H9 (cell line): ENCODE results near the gene ZNF644. TPM values are rescaled to one million over a fixed set of nuclear protein-coding genes. Genes with fewer than 3 reads are reported as not detected.

ENCODE experiments used
- DNase-seq: peaks from one replicate; pipeline ENCODE4 v3.0.0-alpha.2; 2017
- H2AFZ ChIP-seq: one replicate; pipeline ENCODE4 v1.6.1; 2013; ENCODE audit warnings: mild to moderate bottlenecking, low read length, control low read depth, moderate library complexity
- H2AK5ac ChIP-seq: 2 replicates; pipeline ENCODE4 v1.6.1; 2013; ENCODE audit warnings: low read length, control low read depth, mixed read lengths; ENCODE audit not compliant: insufficient read length
- H2BK120ac ChIP-seq: one replicate; pipeline ENCODE4 v1.6.1; 2013; ENCODE audit warnings: low read depth, mild to moderate bottlenecking, low read length, control low read depth, inconsistent platforms; ENCODE audit not compliant: poor library complexity, severe bottlenecking
- H2BK12ac ChIP-seq: 2 replicates; pipeline ENCODE4 v1.6.1; 2013; ENCODE audit warnings: low read length, control low read depth, mixed read lengths, low read depth; ENCODE audit not compliant: insufficient read length
- H2BK15ac ChIP-seq: 2 replicates; pipeline ENCODE4 v1.6.1; 2013; ENCODE audit warnings: low read depth, low read length, control low read depth
- H2BK20ac ChIP-seq: one replicate; pipeline ENCODE4 v1.6.1; 2013; ENCODE audit warnings: low read depth, mild to moderate bottlenecking, low read length, control low read depth, inconsistent platforms; ENCODE audit not compliant: poor library complexity, severe bottlenecking
- H2BK5ac ChIP-seq: 2 replicates; pipeline ENCODE4 v1.6.1; 2013; ENCODE audit warnings: low read length, control low read depth, mixed read lengths; ENCODE audit not compliant: insufficient read length
- H3K14ac ChIP-seq: 2 replicates; pipeline ENCODE4 v1.6.1; 2013; ENCODE audit warnings: low read length, control low read depth; ENCODE audit not compliant: insufficient read depth
- H3K18ac ChIP-seq: 2 replicates; pipeline ENCODE4 v1.6.1; 2013; ENCODE audit warnings: low read depth, mild to moderate bottlenecking, mixed read lengths, low read length, control low read depth; ENCODE audit not compliant: insufficient read length
- H3K23ac ChIP-seq: 2 replicates; pipeline ENCODE4 v1.6.1; 2013; ENCODE audit warnings: low read length, control low read depth, mixed read lengths, low read depth; ENCODE audit not compliant: insufficient read length
- H3K23me2 ChIP-seq: 2 replicates; pipeline ENCODE4 v1.6.1; 2013; ENCODE audit warnings: low read depth, mild to moderate bottlenecking, mixed read lengths, low read length, control low read depth; ENCODE audit not compliant: insufficient read length, poor library complexity, severe bottlenecking
- H3K27ac ChIP-seq: 2 replicates; pipeline ENCODE4 v1.5.1; 2013; ENCODE audit warnings: low read length, control low read depth, mixed read lengths, low read depth; ENCODE audit not compliant: insufficient read length
- H3K27me3 ChIP-seq: 2 replicates; pipeline ENCODE4 v1.6.1; 2013; ENCODE audit warnings: low read length, control low read depth, inconsistent platforms; ENCODE audit not compliant: insufficient read depth
- H3K4ac ChIP-seq: 2 replicates; pipeline ENCODE4 v1.6.1; 2013; ENCODE audit warnings: low read depth, mild to moderate bottlenecking, control low read depth, inconsistent platforms, low read length, moderate library complexity
- H3K4me1 ChIP-seq: 2 replicates; pipeline ENCODE4 v1.6.1; 2013; ENCODE audit warnings: low read length, control low read depth, inconsistent platforms; ENCODE audit not compliant: insufficient read depth
- H3K4me2 ChIP-seq: 2 replicates; pipeline ENCODE4 v1.6.1; 2013; ENCODE audit warnings: low read length, control low read depth, mixed read lengths; ENCODE audit not compliant: insufficient read length, insufficient read depth
- H3K56ac ChIP-seq: 2 replicates; pipeline ENCODE4 v1.6.1; 2013; ENCODE audit warnings: low read depth, mild to moderate bottlenecking, mixed read lengths, low read length, control low read depth; ENCODE audit not compliant: insufficient read length
- H3K79me1 ChIP-seq: 2 replicates; pipeline ENCODE4 v1.6.1; 2013; ENCODE audit warnings: low read depth, mild to moderate bottlenecking, moderate library complexity, low read length, control low read depth, inconsistent platforms; ENCODE audit not compliant: insufficient read depth, poor library complexity, severe bottlenecking
- H3K79me2 ChIP-seq: 2 replicates; pipeline ENCODE4 v1.6.1; 2013; ENCODE audit warnings: low read length, control low read depth, inconsistent platforms; ENCODE audit not compliant: insufficient read depth
- H3K9ac ChIP-seq: 2 replicates; pipeline ENCODE4 v1.6.1; 2013; ENCODE audit warnings: low read length, control low read depth, mixed read lengths; ENCODE audit not compliant: insufficient read length; ENCODE audit errors: extremely low read depth
- H3K9me3 ChIP-seq: one replicate; pipeline ENCODE4 v1.6.1; 2013; ENCODE audit warnings: low read depth, low read length, inconsistent platforms; ENCODE audit not compliant: control insufficient read depth
- H3T11ph ChIP-seq: one replicate; pipeline ENCODE4 v1.6.1; 2013; ENCODE audit warnings: mild to moderate bottlenecking, low read length, control low read depth, inconsistent platforms
- H4K20me1 ChIP-seq: one replicate; pipeline ENCODE4 v1.6.1; 2013; ENCODE audit not compliant: control insufficient read depth, insufficient read length, insufficient read depth
- H4K5ac ChIP-seq: 2 replicates; pipeline ENCODE4 v1.6.1; 2013; ENCODE audit warnings: low read depth, mild to moderate bottlenecking, mixed read lengths, low read length, control low read depth; ENCODE audit not compliant: insufficient read length
- H4K8ac ChIP-seq: replicated peaks from 2 replicates; pipeline ENCODE4 v1.6.1; 2013; ENCODE audit warnings: low read length, control low read depth, mixed read lengths, low read depth; ENCODE audit not compliant: insufficient read length
- H4K91ac ChIP-seq: 2 replicates; pipeline ENCODE4 v1.6.1; 2013; ENCODE audit warnings: low read depth, mild to moderate bottlenecking, moderate library complexity, mixed read lengths, low read length, control low read depth; ENCODE audit not compliant: insufficient read length
- H3K27ac Mint-ChIP-seq, 3 experiments: 2 replicates in 2 of 3; 3 replicates in 1 of 3; pipeline ENCODE4 v1.8.0; 2020 to 2021; ENCODE audit warnings: mixed read lengths in 3 of 3, mild to moderate bottlenecking in 1 of 3, moderate library complexity in 1 of 3
- H3K27me3 Mint-ChIP-seq: 2 replicates; pipeline ENCODE4 v1.8.0; 2021; ENCODE audit warnings: low read depth, mild to moderate bottlenecking, moderate library complexity, mixed read lengths
- H3K36me3 Mint-ChIP-seq, 3 experiments: 2 replicates in 2 of 3; 3 replicates in 1 of 3; pipeline ENCODE4 v1.8.0; 2020 to 2021; ENCODE audit warnings: low read depth in 3 of 3, mixed read lengths in 3 of 3; ENCODE audit not compliant: insufficient read depth in 1 of 3
- H3K4me1 Mint-ChIP-seq, 2 experiments: 2 replicates each; pipeline ENCODE4 v1.8.0; 2020; ENCODE audit warnings: mixed read lengths in 2 of 2
- H3K4me3 Mint-ChIP-seq, 2 experiments: 2 replicates in 1 of 2; 3 replicates in 1 of 2; pipeline ENCODE4 v1.8.0; 2020 to 2021; ENCODE audit warnings: mild to moderate bottlenecking in 2 of 2, mixed read lengths in 2 of 2, moderate library complexity in 1 of 2
- H3K9me3 Mint-ChIP-seq, 2 experiments: 2 replicates in 1 of 2; 3 replicates in 1 of 2; pipeline ENCODE4 v1.8.0; 2020; ENCODE audit warnings: mild to moderate bottlenecking in 2 of 2, mixed read lengths in 2 of 2, moderate library complexity in 1 of 2
- CTCF ChIP-seq: fragments of 200-600 bp; sonication (generic); conservative IDR thresholded peaks from 3 replicates; pipeline ENCODE4 v1.8.0; 2021; ENCODE audit warnings: antibody characterized with exemption, mild to moderate bottlenecking
- WGBS: extraction: QIAGEN DNeasy Blood & Tissue Kit; methylation state at CpG from one replicate; pipeline ENCODE4 v1.1.7; 2013; ENCODE audit warnings: missing lambda C conversion rate, low lambda C conversion rate, mixed read lengths; ENCODE audit not compliant: insufficient read length; ENCODE audit errors: extremely low coverage; 5-methylcytosine and 5-hydroxymethylcytosine counted together
- total RNA-seq: library from RNA; stranded (reverse); gene quantifications from 2 replicates; pipeline ENCODE4 v1.2.1, GENCODE V29; 2021

The ZNF644 gene
- total RNA-seq, 1 experiment from 2014 or later, result 78.9 TPM

DNA sequence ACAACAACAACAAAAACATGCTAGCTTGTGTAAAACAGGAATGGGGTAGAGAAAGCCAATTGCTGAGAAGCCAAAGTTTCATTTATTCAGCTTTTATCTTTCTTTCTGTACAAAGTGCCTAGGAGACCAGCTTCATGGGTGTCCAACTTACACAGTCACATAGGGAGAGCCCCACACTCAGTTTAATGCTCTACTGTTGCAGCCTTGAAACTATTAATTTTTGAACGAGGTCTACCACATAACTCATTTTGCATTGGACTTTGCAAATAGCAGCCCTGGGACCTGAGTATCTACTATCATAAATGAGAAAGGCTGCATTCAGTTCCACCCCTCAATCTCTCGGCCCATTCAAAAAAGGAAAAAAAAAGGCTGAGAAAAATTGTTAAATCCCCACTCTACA, 98.8 kb downstream of the ZNF644 start:
- no peak for DNase-seq
- H3K27ac ChIP-seq, result no peak overlapping the region
- Mint-ChIP-seq H3K4me1 (peaks cover 74 to 81% of the 10 kb centered on the region in 2 experiments), H3K27me3 (no peaks in the 10 kb centered on the region), H3K36me3 (no peaks in the 10 kb centered on the region; a peak in 2 of 7 replicates), H3K27ac (peak overlapping the region; percentile 66 to 89 (median 83); a peak in 6 of 7 replicates), H3K4me3 (no peak overlapping the region), H3K9me3 (no peaks in the 10 kb centered on the region)
- H3K27me3 ChIP-seq, result no peaks in the 10 kb centered on the region
- H3K14ac ChIP-seq, result no peak overlapping the region
- H2BK12ac ChIP-seq, result no peak overlapping the region
- H3K9me3 ChIP-seq, result no peaks in the 10 kb centered on the region
- no peak overlapping the region for H2BK15ac ChIP-seq
- no peak overlapping the region for H2BK20ac ChIP-seq
- H4K91ac ChIP-seq, result no peak overlapping the region
- no peak overlapping the region for H2BK5ac ChIP-seq
- no peaks in the 10 kb centered on the region for H3K23me2 ChIP-seq
- H3K4me2 ChIP-seq, result no peak overlapping the region
- no peaks in the 10 kb centered on the region for H4K20me1 ChIP-seq
- TF ChIP-seq CTCF, result no peak
- H3K23ac ChIP-seq, result no peak overlapping the region
- no peak overlapping the region for H3K56ac ChIP-seq
- H3K9ac ChIP-seq, result no peak overlapping the region
- no peak overlapping the region for H3T11ph ChIP-seq
- no peaks in the 10 kb centered on the region for H3K79me1 ChIP-seq
- no peak overlapping the region for H2BK120ac ChIP-seq
- H3K18ac ChIP-seq, result no peak overlapping the region
- no peak overlapping the region for H4K8ac ChIP-seq
- peaks cover 7% of the 10 kb centered on the region; the same call in 1 of the 2 replicates for H3K4me1 ChIP-seq
- no CpG with 5 or more reads among the region's 2 CpGs for WGBS
- no peak overlapping the region for H2AFZ ChIP-seq
- H3K4ac ChIP-seq, result no peak overlapping the region
- H2AK5ac ChIP-seq, result no peak overlapping the region
- H4K5ac ChIP-seq, result no peak overlapping the region
- peaks cover 17% of the 10 kb centered on the region; the same call in 1 of the 2 replicates for H3K79me2 ChIP-seq
